PC-9 (cell line): ENCODE measurements around the gene GTPBP3.

Source experiments
- EZH2 ChIP-seq: fragments of 200-600 bp; sonication (generic); IDR thresholded peaks from 2 replicates; pipeline ENCODE4 v1.8.0; 2017; ENCODE audit warnings: antibody characterized with exemption, low read depth
- TF ChIP-seq, protein P1 (sequence below): fragments of 200-600 bp; sonication (generic); conservative IDR thresholded peaks from 2 replicates; pipeline ENCODE4 v1.6.1; 2017; ENCODE audit warnings: mixed run types, antibody characterized with exemption, mild to moderate bottlenecking, moderate library complexity

DNA sequence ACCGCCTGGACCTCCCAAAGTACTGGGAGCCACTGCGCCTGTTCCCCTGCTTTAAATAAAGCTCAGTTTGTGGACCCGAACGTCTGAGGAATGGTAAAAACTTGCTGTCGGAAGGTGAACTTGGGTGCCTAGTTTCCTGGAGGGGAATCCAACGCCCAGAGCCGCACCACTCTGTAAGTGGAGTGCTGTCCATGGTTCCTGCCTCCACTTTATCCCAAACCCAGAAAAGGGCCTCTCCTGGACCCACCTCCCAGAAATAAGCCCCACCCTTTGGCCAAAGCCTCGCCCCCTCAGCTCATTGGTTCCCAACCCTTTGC lies 5.0 kb upstream of the GTPBP3 start:
- TF ChIP-seq, protein P1, sequence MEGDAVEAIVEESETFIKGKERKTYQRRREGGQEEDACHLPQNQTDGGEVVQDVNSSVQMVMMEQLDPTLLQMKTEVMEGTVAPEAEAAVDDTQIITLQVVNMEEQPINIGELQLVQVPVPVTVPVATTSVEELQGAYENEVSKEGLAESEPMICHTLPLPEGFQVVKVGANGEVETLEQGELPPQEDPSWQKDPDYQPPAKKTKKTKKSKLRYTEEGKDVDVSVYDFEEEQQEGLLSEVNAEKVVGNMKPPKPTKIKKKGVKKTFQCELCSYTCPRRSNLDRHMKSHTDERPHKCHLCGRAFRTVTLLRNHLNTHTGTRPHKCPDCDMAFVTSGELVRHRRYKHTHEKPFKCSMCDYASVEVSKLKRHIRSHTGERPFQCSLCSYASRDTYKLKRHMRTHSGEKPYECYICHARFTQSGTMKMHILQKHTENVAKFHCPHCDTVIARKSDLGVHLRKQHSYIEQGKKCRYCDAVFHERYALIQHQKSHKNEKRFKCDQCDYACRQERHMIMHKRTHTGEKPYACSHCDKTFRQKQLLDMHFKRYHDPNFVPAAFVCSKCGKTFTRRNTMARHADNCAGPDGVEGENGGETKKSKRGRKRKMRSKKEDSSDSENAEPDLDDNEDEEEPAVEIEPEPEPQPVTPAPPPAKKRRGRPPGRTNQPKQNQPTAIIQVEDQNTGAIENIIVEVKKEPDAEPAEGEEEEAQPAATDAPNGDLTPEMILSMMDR, result no peak
- TF ChIP-seq EZH2, result no peak
